ENCODE data around the gene NHERF1.

DNA sequence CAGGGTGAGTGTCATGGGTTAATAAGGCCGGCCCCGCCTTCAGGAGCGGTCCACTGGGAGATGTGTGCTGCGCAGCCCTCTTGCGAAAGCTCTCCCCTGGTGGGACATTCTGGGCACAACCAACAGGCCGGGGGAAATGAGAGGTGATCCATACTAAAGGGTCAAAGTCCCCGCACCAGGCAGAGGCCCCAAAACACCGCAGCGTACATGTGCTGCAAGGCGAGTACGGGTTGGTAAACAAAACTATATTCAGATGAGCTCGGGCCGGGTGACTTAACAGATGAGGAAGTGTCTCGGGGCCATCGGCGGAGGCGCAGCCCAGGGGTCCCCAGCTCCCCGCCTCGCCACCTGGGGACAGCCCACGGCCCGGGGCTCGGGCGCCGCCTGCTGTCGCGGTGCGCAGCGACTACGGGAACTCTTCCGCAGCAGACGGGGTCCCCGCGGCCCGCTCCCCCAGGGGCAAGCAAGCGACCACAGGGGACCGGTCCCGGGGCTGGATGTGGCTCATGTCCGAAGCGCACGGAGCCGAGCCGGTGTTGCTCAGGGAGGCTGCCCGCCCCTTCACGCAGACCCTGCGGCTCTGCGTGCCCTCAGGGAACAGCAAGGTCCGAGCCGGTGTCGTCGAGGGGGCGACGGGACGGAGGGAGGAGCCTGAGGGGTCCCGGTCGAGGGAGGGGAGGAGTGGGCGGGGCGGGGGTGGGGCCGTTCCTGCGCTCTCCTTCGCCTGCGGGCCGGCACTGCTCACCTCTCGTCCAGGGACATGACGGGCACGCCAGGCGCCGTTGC, 11.7 kb upstream of the NHERF1 start, which contains the start of gene RAB37:
- TF ChIP-seq, protein P1, sequence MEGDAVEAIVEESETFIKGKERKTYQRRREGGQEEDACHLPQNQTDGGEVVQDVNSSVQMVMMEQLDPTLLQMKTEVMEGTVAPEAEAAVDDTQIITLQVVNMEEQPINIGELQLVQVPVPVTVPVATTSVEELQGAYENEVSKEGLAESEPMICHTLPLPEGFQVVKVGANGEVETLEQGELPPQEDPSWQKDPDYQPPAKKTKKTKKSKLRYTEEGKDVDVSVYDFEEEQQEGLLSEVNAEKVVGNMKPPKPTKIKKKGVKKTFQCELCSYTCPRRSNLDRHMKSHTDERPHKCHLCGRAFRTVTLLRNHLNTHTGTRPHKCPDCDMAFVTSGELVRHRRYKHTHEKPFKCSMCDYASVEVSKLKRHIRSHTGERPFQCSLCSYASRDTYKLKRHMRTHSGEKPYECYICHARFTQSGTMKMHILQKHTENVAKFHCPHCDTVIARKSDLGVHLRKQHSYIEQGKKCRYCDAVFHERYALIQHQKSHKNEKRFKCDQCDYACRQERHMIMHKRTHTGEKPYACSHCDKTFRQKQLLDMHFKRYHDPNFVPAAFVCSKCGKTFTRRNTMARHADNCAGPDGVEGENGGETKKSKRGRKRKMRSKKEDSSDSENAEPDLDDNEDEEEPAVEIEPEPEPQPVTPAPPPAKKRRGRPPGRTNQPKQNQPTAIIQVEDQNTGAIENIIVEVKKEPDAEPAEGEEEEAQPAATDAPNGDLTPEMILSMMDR (IDR thresholded peaks at IDR 0.05): peak; percentile 68
- TF ChIP-seq EZH2 (IDR thresholded peaks at IDR 0.05; ENCODE audit: borderline replicate concordance, insufficient read depth, low read depth, low read length, poor library complexity, severe bottlenecking): no peak
